Gastroesophageal sphincter (tissue), 4 donors: ENCODE measurements around the gene ZCWPW1. TPM values are rescaled to one million over a fixed set of nuclear protein-coding genes. Genes with fewer than 3 reads are reported as not detected.

ENCODE experiments used
- ATAC-seq: fragments of 150-250 bp; one replicate; pipeline ENCODE4 v1.9.1; 2016; ENCODE audit warnings: mild to moderate bottlenecking, moderate library complexity
- H3K27ac ChIP-seq, 4 donors: fragments of 200-600 bp; sonication (generic) in 3 of 4; 1 replicate in 3 of 4; 2 replicates in 1 of 4; pipeline ENCODE4 v1.5.1; 2016 to 2019
- H3K27me3 ChIP-seq: fragments of 200-600 bp; sonication (generic); one replicate; pipeline ENCODE4 v1.5.1; 2019
- H3K36me3 ChIP-seq, 2 donors: fragments of 200-600 bp; sonication (generic); one replicate each; pipeline ENCODE4 v1.5.1; 2019; ENCODE audit warnings: control low read depth in 1 of 2
- H3K4me1 ChIP-seq, 3 donors: fragments of 200-600 bp; sonication (generic); 1 replicate in 2 of 3; 2 replicates in 1 of 3; pipeline ENCODE4 v1.5.1; 2016 to 2019; ENCODE audit warnings: control low read depth in 2 of 3
- H3K4me3 ChIP-seq, 2 donors: fragments of 200-600 bp; sonication (generic); one replicate each; pipeline ENCODE4 v1.5.1; 2019; ENCODE audit warnings: mild to moderate bottlenecking in 1 of 2, moderate library complexity in 1 of 2
- H3K9me3 ChIP-seq, 3 donors: fragments of 200-600 bp; sonication (generic); one replicate each; pipeline ENCODE4 v1.5.1; 2017 to 2019; ENCODE audit warnings: control low read depth in 2 of 3
- EP300 ChIP-seq: sonication (generic); formaldehyde crosslinking; IDR thresholded peaks from one replicate; pipeline ENCODE4 v1.6.1; 2017; ENCODE audit warnings: antibody characterized with exemption, mild to moderate bottlenecking
- POLR2A ChIP-seq, 2 donors: fragments of 450-650 bp; IDR thresholded peaks; one replicate each; pipeline ENCODE4 v1.6.1; 2017; ENCODE audit warnings: antibody characterized with exemption in 2 of 2, mild to moderate bottlenecking in 2 of 2, moderate library complexity in 1 of 2
- POLR2AphosphoS5 ChIP-seq: sonication (generic); formaldehyde crosslinking; IDR thresholded peaks from one replicate; pipeline ENCODE4 v1.6.1; 2017; ENCODE audit warnings: antibody characterized with exemption
- WGBS, 2 donors: methylation state at CpG; one replicate each; pipeline ENCODE4 v1.1.5; 2018; ENCODE audit warnings: low coverage in 1 of 2; 5-methylcytosine and 5-hydroxymethylcytosine counted together
- total RNA-seq, 4 donors: library from RNA; depleted of rRNA; stranded (reverse); fragments of >200 nt; gene quantifications; one replicate each; pipeline ENCODE4 v1.1.0, GENCODE V29; 2016
- TF ChIP-seq, protein P1 (sequence below), 4 experiments: fragments of 200-600 bp in 2 of 4; fragments of 450-650 bp in 2 of 4; sonication (generic) in 1 of 4; IDR thresholded peaks; one replicate each; pipeline ENCODE4 v1.5.1; 2017 to 2019; ENCODE audit warnings: antibody characterized with exemption in 4 of 4, mild to moderate bottlenecking in 2 of 4, moderate library complexity in 2 of 4

The ZCWPW1 gene
- total RNA-seq, 4 donors from 2014 or later, result 4.9 to 8.2 (median 5.8) TPM

- ATAC-seq, result peak; percentile 50
- Histone ChIP-seq H3K9me3 (no peaks in the 10 kb centered on the region), H3K36me3 (peaks cover 0 to 24% of the 10 kb centered on the region in 2 donors), H3K27ac (peak within 1 kb of the TSS in 3 of 4 donors; percentile 27 to 51 (median 39)), H3K4me3 (peak within 1 kb of the TSS in 1 of 2 donors; percentile 22), H3K27me3 (no peaks in the 10 kb centered on the region), H3K4me1 (peaks cover 0 to 22% (median 8%) of the 10 kb centered on the region in 3 donors)
- 0% methylated on average over 4 of the region's 12 CpGs; no CpG with 5 or more reads in 1 of the 2 donors for WGBS, 2 donors
- no peak for TF ChIP-seq EP300
- TF ChIP-seq, protein P1, sequence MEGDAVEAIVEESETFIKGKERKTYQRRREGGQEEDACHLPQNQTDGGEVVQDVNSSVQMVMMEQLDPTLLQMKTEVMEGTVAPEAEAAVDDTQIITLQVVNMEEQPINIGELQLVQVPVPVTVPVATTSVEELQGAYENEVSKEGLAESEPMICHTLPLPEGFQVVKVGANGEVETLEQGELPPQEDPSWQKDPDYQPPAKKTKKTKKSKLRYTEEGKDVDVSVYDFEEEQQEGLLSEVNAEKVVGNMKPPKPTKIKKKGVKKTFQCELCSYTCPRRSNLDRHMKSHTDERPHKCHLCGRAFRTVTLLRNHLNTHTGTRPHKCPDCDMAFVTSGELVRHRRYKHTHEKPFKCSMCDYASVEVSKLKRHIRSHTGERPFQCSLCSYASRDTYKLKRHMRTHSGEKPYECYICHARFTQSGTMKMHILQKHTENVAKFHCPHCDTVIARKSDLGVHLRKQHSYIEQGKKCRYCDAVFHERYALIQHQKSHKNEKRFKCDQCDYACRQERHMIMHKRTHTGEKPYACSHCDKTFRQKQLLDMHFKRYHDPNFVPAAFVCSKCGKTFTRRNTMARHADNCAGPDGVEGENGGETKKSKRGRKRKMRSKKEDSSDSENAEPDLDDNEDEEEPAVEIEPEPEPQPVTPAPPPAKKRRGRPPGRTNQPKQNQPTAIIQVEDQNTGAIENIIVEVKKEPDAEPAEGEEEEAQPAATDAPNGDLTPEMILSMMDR (IDR thresholded peaks at IDR 0.05), result no peak
- no peak for TF ChIP-seq POLR2AphosphoS5
- no peak for TF ChIP-seq POLR2A (IDR thresholded peaks at IDR 0.05)
These were observed 55.2 kb downstream of the ZCWPW1 start, which contains the start of gene PILRA for GRCh38 chr7:100373261-100373831. PILRA (plus strand) TSS chr7:100373487; CDS start chr7:100373657, 170 bp downstream.

GRCh38 chr7:100372694-100373093 lies 55.8 kb downstream of the ZCWPW1 start:
- no peak for ATAC-seq
- Histone ChIP-seq H3K4me1 (peaks cover 0 to 22% (median 8%) of the 10 kb centered on the region in 3 donors), H3K27me3 (no peaks in the 10 kb centered on the region), H3K27ac (peak overlapping the region in 3 of 4 donors; percentile 27 to 51 (median 39)), H3K4me3 (no peak overlapping the region), H3K9me3 (no peaks in the 10 kb centered on the region), H3K36me3 (peaks cover 0 to 30% of the 10 kb centered on the region in 2 donors)
- TF ChIP-seq, protein P1 (IDR thresholded peaks at IDR 0.05), result no peak
- TF ChIP-seq EP300 (no peak), POLR2AphosphoS5 (no peak), POLR2A (IDR thresholded peaks at IDR 0.05) (no peak)
- no CpG with 5 or more reads among the region's 6 CpGs for WGBS, 2 donors

DNA sequence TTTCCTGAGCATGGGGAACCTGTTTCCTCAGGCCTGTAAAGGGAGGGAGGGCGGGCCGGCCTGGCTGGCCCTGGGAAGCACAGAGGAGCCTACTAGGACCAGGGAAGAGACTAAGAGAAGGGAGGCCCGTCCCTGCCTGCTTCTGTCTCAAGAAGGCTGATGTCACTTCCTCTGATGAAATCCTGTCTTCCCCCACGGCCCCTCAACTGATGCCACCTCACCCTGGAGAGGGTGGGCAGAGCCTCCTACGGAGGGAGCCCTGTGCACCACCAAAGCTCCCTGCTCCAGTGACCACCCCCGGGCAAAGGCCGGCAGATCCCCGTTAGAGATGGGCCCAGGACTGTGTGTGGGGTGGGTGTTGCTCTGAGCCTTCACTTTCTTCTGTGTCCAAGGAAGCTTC lies 56.2 kb downstream of the ZCWPW1 start:
- no peak overlapping the region for H3K4me3 ChIP-seq
- peaks cover 0 to 22% (median 8%) of the 10 kb centered on the region in 3 donors for H3K4me1 ChIP-seq

GRCh38 chr7:100371561-100372171 lies 56.8 kb downstream of the ZCWPW1 start:
- no peak overlapping the region for H3K4me3 ChIP-seq
- peaks cover 0 to 41% of the 10 kb centered on the region in 2 donors for H3K36me3 ChIP-seq
- no peak for ATAC-seq
- 67 to 83% methylated on average over 2 to 3 of the region's 7 CpGs for WGBS, 2 donors
- H3K27ac ChIP-seq, result peak overlapping the region in 1 of 4 donors; percentile 14
- no peaks in the 10 kb centered on the region for H3K27me3 ChIP-seq
- H3K4me1 ChIP-seq, result peaks cover 0 to 22% (median 8%) of the 10 kb centered on the region in 3 donors
- TF ChIP-seq, protein P1 (IDR thresholded peaks at IDR 0.05), result no peak
- TF ChIP-seq EP300, result no peak
- no peak for TF ChIP-seq POLR2A (IDR thresholded peaks at IDR 0.05)
- TF ChIP-seq POLR2AphosphoS5, result no peak
- H3K9me3 ChIP-seq, result no peaks in the 10 kb centered on the region

More for the DNA sequence above, 56.2 kb downstream of the ZCWPW1 start:
- 0% methylated on average over 1 of the region's 8 CpGs; no CpG with 5 or more reads in 1 of the 2 donors for WGBS, 2 donors
- H3K27me3 ChIP-seq, result no peaks in the 10 kb centered on the region
- no peak for TF ChIP-seq POLR2AphosphoS5
- no peak for TF ChIP-seq POLR2A (IDR thresholded peaks at IDR 0.05)
- TF ChIP-seq, protein P1 (IDR thresholded peaks at IDR 0.05), result no peak
- no peak for TF ChIP-seq EP300
- H3K36me3 ChIP-seq, result peaks cover 0 to 35% of the 10 kb centered on the region in 2 donors
- peak; percentile 40 for ATAC-seq
- no peaks in the 10 kb centered on the region for H3K9me3 ChIP-seq
- peak overlapping the region in 3 of 4 donors; percentile 27 to 51 (median 39) for H3K27ac ChIP-seq
